Testis (tissue), 2 donors: Measurements from ENCODE around the gene SFTPB.

Source experiments
- POLR2A ChIP-seq: fragments of 450-650 bp; IDR thresholded peaks from one replicate; pipeline ENCODE4 v1.6.1; 2017; ENCODE audit warnings: antibody characterized with exemption, mild to moderate bottlenecking, moderate library complexity
- TF ChIP-seq, protein P1 (sequence below), 3 experiments: fragments of 450-650 bp in 2 of 3; fragments of 200-600 bp in 1 of 3; sonication (generic) in 1 of 3; IDR thresholded peaks; one replicate each; pipeline ENCODE4 v1.5.1; 2016 to 2019; ENCODE audit warnings: antibody characterized with exemption in 3 of 3, mild to moderate bottlenecking in 2 of 3, moderate library complexity in 1 of 3

DNA sequence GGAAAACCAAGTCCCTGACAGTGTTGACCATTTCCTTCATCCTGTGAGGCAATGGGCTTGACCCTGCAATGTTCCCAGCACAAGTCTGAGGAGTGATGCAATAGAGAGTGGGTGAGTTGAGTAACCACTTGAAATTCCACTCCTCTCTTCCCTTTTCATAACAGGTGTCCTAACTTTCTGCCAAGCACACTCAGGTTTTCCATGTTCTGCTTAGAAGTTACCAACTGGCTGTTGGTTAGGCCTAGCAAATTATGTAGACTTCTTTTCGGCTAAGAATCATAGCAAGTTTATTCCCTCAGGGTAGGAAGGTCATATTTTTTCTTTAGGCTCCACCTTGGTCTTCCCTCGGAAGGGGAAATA is 37.7 kb upstream of the SFTPB start:
- TF ChIP-seq, protein P1, sequence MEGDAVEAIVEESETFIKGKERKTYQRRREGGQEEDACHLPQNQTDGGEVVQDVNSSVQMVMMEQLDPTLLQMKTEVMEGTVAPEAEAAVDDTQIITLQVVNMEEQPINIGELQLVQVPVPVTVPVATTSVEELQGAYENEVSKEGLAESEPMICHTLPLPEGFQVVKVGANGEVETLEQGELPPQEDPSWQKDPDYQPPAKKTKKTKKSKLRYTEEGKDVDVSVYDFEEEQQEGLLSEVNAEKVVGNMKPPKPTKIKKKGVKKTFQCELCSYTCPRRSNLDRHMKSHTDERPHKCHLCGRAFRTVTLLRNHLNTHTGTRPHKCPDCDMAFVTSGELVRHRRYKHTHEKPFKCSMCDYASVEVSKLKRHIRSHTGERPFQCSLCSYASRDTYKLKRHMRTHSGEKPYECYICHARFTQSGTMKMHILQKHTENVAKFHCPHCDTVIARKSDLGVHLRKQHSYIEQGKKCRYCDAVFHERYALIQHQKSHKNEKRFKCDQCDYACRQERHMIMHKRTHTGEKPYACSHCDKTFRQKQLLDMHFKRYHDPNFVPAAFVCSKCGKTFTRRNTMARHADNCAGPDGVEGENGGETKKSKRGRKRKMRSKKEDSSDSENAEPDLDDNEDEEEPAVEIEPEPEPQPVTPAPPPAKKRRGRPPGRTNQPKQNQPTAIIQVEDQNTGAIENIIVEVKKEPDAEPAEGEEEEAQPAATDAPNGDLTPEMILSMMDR (IDR thresholded peaks at IDR 0.05), result no peak
- TF ChIP-seq POLR2A, result no peak
